ENCODE results near the gene ERVW-1.

Gene ERVW-1

DNA sequence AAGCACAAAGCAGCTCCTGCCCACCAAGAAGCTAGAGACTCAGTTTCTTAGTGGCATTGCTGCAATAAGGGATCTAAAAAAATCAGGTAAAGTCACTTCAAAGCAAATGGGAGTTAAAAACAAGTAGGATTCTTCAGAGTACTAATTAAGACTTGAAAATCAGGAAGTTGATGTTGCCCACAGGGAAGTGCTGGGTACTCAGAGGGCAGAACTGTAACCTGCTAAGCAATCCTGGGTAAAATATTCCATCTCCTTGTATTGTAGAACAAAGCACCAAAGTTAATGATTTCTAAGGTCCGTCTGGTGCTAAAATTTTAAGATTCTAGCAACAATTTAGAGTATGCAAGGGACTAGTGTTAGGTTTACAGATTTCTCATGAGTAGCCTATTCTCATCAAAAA, 42.3 kb upstream of the ERVW-1 start (continued):
- TF ChIP-seq, protein P1, sequence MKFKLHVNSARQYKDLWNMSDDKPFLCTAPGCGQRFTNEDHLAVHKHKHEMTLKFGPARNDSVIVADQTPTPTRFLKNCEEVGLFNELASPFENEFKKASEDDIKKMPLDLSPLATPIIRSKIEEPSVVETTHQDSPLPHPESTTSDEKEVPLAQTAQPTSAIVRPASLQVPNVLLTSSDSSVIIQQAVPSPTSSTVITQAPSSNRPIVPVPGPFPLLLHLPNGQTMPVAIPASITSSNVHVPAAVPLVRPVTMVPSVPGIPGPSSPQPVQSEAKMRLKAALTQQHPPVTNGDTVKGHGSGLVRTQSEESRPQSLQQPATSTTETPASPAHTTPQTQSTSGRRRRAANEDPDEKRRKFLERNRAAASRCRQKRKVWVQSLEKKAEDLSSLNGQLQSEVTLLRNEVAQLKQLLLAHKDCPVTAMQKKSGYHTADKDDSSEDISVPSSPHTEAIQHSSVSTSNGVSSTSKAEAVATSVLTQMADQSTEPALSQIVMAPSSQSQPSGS (tag by site-specific recombination; IDR thresholded peaks at IDR 0.05; ENCODE audit: low read depth): no peak
- TF ChIP-seq, protein P2, sequence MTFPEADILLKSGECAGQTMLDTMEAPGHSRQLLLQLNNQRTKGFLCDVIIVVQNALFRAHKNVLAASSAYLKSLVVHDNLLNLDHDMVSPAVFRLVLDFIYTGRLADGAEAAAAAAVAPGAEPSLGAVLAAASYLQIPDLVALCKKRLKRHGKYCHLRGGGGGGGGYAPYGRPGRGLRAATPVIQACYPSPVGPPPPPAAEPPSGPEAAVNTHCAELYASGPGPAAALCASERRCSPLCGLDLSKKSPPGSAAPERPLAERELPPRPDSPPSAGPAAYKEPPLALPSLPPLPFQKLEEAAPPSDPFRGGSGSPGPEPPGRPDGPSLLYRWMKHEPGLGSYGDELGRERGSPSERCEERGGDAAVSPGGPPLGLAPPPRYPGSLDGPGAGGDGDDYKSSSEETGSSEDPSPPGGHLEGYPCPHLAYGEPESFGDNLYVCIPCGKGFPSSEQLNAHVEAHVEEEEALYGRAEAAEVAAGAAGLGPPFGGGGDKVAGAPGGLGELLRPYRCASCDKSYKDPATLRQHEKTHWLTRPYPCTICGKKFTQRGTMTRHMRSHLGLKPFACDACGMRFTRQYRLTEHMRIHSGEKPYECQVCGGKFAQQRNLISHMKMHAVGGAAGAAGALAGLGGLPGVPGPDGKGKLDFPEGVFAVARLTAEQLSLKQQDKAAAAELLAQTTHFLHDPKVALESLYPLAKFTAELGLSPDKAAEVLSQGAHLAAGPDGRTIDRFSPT (tag by site-specific recombination; IDR thresholded peaks at IDR 0.05): no peak
- TF ChIP-seq BCL11B (tag by site-specific recombination; IDR thresholded peaks at IDR 0.05; ENCODE audit: low read depth): no peak

DNA sequence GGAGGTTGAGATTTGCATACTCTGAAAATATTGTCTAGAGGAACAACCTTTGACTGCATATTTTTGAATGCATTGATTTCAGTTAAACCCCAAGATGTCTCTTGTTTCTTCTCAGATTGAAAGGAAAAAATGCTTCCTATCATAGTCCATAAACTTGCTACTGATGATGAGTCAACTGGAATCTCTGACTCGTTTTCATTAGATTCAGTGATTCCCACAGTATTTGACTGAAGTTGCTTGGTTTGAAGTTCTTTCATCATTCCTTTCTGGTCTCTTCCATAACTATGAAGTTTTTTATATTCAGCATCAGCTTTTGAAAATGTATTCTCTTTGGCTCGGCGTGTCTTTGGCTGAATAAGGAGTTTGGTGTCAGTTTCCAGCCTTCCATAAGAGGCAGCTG, 39.9 kb upstream of the ERVW-1 start:
- POLR2A ChIA-PET: interaction anchor here (1.8 kb wide), 1 partner anchor 11 kb away, joined by 11 read pairs; the partner anchor contains the start of genes PEX1 and RBM48
- no peaks in the 10 kb centered on the region for H3K4me1 ChIP-seq (ENCODE audit: control insufficient read depth, insufficient read depth, low read length)
- CTCF ChIA-PET: no interaction called here

DNA sequence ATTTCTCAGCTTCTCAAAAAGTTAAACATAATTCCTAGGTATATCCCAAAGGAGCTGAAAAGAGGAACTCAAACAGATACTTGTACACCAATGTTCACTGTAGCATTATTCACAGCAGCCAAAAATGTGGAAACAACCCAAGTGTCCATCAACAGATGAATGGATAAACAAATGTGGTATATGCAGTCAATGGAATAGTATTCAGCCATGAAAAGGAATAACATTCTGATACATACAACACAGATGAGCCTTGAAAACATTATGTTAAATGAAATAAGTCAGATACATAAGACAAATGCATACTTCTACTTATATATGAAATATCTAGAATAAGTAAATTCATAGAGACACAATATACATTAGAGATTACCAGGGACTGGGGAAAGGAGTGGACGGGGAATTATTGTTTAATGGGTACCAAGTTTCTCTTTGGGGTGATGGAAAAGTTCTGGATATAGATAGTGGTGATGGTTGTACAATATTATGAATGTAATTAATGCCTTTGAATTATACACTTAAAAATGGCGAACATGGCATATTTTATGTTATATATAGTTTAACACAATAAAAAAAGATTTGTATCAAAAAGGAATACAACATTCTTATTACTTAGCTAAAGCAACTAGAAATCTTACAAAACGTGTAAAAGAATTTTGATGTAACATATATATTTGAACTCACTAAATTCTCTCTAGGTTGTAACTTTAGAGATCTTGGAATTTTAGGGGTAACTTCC, 35.6 kb upstream of the ERVW-1 start:
- ChIA-PET POLR2A (no interaction called here), CTCF (interaction anchor here (1.8 kb wide), 1 partner anchor 52 kb away, joined by 4 read pairs; no protein-coding TSS in a partner anchor)
- Histone ChIP-seq H3K4me3 (ENCODE audit: low read depth, low read length) (no peak overlapping the region), H3K9me3 (ENCODE audit: control insufficient read depth, insufficient read depth, low read depth, low read length) (no peaks in the 10 kb centered on the region), H3K36me3 (ENCODE audit: control insufficient read depth in 2 of 2, insufficient read depth in 1 of 2, low read length in 2 of 2) (peaks cover 38% of the 10 kb centered on the region in 2 experiments), H3K27ac (ENCODE audit: extremely low read depth, low read depth, low read length) (no peak overlapping the region), H3K4me1 (ENCODE audit: control insufficient read depth, insufficient read depth, low read length) (no peaks in the 10 kb centered on the region)
- peak; percentile 95 for TF ChIP-seq ZNF146 (tag by site-specific recombination; IDR thresholded peaks at IDR 0.05)
- TF ChIP-seq, protein P3, sequence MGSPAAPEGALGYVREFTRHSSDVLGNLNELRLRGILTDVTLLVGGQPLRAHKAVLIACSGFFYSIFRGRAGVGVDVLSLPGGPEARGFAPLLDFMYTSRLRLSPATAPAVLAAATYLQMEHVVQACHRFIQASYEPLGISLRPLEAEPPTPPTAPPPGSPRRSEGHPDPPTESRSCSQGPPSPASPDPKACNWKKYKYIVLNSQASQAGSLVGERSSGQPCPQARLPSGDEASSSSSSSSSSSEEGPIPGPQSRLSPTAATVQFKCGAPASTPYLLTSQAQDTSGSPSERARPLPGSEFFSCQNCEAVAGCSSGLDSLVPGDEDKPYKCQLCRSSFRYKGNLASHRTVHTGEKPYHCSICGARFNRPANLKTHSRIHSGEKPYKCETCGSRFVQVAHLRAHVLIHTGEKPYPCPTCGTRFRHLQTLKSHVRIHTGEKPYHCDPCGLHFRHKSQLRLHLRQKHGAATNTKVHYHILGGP (tag by site-specific recombination; IDR thresholded peaks at IDR 0.05): no peak

More for the DNA sequence above, 39.9 kb upstream of the ERVW-1 start:
- Histone ChIP-seq H3K36me3 (ENCODE audit: control insufficient read depth in 2 of 2, insufficient read depth in 1 of 2, low read length in 2 of 2) (peaks cover 41 to 47% of the 10 kb centered on the region in 2 experiments), H3K9me3 (ENCODE audit: control insufficient read depth, insufficient read depth, low read depth, low read length) (no peaks in the 10 kb centered on the region), H3K4me3 (ENCODE audit: low read depth, low read length) (no peak overlapping the region), H3K27ac (ENCODE audit: extremely low read depth, low read depth, low read length) (no peak overlapping the region)
- TF ChIP-seq, protein P4, sequence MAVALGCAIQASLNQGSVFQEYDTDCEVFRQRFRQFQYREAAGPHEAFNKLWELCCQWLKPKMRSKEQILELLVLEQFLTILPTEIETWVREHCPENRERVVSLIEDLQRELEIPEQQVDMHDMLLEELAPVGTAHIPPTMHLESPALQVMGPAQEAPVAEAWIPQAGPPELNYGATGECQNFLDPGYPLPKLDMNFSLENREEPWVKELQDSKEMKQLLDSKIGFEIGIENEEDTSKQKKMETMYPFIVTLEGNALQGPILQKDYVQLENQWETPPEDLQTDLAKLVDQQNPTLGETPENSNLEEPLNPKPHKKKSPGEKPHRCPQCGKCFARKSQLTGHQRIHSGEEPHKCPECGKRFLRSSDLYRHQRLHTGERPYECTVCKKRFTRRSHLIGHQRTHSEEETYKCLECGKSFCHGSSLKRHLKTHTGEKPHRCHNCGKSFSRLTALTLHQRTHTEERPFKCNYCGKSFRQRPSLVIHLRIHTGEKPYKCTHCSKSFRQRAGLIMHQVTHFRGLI (tag by site-specific recombination; IDR thresholded peaks at IDR 0.05): no peak
- TF ChIP-seq ZNF157 (tag by site-specific recombination; IDR thresholded peaks at IDR 0.05): no peak
- TF ChIP-seq, protein P5, sequence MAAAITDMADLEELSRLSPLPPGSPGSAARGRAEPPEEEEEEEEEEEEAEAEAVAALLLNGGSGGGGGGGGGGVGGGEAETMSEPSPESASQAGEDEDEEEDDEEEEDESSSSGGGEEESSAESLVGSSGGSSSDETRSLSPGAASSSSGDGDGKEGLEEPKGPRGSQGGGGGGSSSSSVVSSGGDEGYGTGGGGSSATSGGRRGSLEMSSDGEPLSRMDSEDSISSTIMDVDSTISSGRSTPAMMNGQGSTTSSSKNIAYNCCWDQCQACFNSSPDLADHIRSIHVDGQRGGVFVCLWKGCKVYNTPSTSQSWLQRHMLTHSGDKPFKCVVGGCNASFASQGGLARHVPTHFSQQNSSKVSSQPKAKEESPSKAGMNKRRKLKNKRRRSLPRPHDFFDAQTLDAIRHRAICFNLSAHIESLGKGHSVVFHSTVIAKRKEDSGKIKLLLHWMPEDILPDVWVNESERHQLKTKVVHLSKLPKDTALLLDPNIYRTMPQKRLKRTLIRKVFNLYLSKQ (tag by site-specific recombination; IDR thresholded peaks at IDR 0.05; ENCODE audit: borderline replicate concordance): no peak
- TF ChIP-seq, protein P6, sequence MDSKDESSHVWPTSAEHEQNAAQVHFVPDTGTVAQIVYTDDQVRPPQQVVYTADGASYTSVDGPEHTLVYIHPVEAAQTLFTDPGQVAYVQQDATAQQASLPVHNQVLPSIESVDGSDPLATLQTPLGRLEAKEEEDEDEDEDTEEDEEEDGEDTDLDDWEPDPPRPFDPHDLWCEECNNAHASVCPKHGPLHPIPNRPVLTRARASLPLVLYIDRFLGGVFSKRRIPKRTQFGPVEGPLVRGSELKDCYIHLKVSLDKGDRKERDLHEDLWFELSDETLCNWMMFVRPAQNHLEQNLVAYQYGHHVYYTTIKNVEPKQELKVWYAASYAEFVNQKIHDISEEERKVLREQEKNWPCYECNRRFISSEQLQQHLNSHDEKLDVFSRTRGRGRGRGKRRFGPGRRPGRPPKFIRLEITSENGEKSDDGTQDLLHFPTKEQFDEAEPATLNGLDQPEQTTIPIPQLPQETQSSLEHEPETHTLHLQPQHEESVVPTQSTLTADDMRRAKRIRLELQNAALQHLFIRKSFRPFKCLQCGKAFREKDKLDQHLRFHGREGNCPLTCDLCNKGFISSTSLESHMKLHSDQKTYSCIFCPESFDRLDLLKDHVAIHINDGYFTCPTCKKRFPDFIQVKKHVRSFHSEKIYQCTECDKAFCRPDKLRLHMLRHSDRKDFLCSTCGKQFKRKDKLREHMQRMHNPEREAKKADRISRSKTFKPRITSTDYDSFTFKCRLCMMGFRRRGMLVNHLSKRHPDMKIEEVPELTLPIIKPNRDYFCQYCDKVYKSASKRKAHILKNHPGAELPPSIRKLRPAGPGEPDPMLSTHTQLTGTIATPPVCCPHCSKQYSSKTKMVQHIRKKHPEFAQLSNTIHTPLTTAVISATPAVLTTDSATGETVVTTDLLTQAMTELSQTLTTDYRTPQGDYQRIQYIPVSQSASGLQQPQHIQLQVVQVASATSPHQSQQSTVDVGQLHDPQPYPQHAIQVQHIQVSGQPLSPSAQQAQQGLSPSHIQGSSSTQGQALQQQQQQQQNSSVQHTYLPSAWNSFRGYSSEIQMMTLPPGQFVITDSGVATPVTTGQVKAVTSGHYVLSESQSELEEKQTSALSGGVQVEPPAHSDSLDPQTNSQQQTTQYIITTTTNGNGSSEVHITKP (tag by site-specific recombination; IDR thresholded peaks at IDR 0.05): no peak

Measured in HEK293 (cell line).